HG03342 (cell line): ENCODE data around the gene GFI1.
"Not testable (repeated sequence)": the region's sequence is repeated elsewhere in the genome, so short reads cannot be mapped to it uniquely, and the experiment has no call there.

ENCODE experiments used
- ATAC-seq: cut with Tn5 transposase; IDR thresholded peaks from one replicate; pipeline ENCODE4 v1.9.1; 2021; ENCODE audit warnings: mild to moderate bottlenecking, moderate library complexity; ENCODE audit not compliant: unreplicated experiment

GFI1 gene

GRCh38 chr1:92486251-92487077 lies at the start of gene GFI1:
Gene GFI1, minus strand, starts transcription at chr1:92486925. Its CDS starts 3,438 bp downstream, at chr1:92483487.
- ATAC-seq: peak; percentile 26

- not testable (repeated sequence) for ATAC-seq
Observed at GRCh38 chr1:92532371-92532770, 45.6 kb upstream of the GFI1 start.

DNA sequence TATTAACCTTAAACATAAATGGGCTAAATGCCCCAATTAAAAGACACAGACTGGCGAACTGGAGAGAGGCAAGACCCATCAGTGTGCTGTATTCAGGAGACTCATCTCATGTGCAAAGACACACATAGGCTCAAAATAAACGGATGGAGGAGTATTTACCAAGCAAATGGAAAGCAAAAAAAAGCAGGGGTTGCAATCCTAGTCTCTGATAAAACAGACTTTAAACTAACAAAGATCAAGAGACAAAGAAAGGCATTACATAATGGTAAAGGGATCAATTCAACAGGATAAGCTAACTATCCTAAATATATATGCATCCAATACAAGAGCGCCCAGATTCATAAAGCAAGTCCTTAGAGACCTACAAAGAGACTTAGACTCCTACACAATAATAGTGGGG lies 45.2 kb upstream of the GFI1 start:
- not testable (repeated sequence) for ATAC-seq

- ATAC-seq: no peak
Observed at GRCh38 chr1:92527670-92528069, 40.9 kb upstream of the GFI1 start.

DNA sequence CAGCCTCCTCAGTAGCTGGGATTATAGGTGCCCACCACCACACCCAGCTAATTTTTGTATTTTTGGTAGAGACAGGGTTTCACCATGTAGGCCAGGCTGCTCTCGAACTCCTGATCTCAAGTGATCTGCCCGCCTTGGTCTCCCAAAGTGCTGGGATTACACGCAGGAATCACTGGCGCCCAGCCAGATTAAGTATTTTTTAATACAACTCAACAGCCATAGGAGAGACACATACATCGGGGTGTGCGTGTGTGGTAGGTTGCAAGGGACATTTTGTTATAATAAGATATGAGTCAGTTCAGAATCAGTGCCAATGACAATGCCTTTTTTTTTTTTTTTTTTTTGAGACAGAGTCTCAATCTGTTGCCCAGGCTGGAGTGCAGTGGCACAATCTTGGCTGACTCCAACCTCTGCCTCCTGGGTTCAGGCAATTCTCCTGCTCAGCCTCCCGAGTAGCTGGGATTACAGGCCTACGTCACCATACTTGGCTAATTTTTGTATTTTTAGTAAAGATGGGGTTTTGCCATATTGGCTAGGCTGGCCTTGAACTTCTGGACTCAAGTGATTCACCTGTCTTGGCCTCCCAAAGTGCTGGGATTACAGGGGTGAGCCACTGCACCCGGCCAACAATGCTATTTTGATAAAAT lies 38.3 kb upstream of the GFI1 start:
- ATAC-seq: not testable (repeated sequence)

DNA sequence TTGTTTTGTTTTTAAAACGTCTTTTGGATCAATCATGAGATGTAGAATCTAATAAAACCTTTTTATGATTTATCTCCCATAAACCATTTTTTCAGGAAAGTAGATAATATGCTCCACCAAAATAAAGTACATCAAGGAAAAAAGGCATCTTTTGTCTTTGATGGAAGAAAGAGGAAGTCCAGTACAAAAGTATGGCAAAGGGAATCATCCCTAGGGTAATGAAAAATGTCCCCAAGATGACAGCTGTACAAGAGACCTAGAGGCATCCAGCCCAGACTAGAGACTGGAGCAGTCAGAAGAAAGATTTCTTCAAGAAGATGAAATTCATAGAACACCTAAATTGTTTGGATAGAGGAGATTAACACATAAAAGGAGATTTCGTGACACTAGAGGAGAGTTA lies 32.3 kb upstream of the GFI1 start:
- no peak for ATAC-seq

DNA sequence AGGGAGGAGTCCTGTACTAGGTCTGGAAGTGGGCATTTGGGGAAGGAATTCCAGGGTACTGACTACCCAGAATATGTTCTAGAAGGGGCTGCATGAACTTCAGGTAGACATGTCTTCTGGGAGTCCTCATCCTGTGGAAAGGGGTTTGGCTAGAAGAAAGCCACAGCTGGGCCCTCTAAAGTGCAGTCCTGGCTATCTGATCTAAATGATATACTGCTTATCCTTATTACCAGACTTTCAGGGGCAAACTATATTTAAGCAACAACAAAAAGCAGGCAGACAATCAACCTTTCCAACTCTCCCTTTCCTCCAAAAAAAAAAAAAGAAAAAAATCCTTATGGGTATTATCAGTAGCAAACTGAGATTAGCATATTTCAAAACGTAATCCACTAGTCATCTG lies 29.8 kb upstream of the GFI1 start:
- no peak for ATAC-seq

DNA sequence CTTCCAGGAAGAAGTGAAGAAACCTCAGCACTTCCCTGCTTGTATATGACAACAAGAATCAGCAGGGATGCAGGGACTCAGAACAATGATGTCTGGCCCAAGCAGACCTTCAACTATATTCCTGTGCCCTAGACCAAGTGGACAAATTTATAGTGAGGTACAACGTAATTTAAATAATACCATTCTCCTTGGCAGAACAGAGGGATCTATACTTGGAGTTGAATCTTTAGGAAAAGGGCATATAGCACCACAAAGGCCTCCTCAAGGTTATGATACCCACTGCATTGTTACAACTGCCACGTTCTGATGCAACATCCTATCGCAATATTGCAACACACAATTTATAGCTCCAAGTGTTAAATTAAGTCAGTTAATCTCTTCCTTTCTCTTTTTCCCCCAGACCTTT lies 29.1 kb upstream of the GFI1 start:
- ATAC-seq: no peak

GRCh38 chr1:92511541-92511940 lies 24.8 kb upstream of the GFI1 start:
- ATAC-seq: peak; percentile 70

- ATAC-seq: no peak
Observed at GRCh38 chr1:92509619-92510018, 22.9 kb upstream of the GFI1 start.

GRCh38 chr1:92505015-92505692 lies 18.4 kb upstream of the GFI1 start:
- no peak for ATAC-seq

GRCh38 chr1:92504291-92505014 lies 17.7 kb upstream of the GFI1 start:
- no peak for ATAC-seq

DNA sequence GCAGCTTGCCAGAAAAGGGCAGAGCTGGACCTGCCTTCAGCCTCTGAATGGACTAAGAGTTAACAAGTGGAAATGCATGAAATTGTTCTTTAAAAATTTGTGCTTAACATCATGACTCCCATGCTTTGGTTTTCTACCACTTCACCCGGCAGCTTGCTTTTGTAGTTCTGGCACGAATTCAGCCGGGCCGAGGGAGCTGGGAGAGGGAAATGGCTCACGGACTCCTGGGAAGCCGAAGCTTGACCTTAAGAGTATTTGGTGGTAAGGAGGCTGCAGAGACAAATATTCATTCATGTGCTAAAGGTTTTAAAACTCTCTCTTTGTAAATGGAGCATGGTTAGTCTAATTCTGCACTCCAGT lies 17.2 kb upstream of the GFI1 start:
- no peak for ATAC-seq

- no peak for ATAC-seq
Observed at GRCh38 chr1:92503043-92503925, 16.6 kb upstream of the GFI1 start.

DNA sequence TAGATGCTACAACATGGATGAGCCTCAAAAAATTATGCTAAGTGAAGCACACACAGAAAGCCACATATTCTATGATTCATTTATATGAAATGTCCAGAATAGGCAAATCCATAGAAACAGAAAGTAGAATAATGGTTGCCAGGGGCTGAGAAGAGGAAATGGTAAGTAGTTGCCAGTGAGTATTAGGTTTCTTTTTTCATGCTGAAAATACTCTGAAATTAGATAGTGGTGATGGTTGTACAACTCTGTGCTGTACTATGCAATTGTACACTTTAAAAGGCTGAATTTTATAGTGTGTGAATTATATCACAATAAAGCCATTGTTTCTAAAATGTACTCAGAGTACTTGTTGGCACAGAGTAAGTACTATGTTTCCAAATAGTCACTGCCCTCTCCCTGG lies 15.5 kb upstream of the GFI1 start:
- peak; percentile 62 for ATAC-seq

- no peak for ATAC-seq
Observed at GRCh38 chr1:92500552-92500951, 13.8 kb upstream of the GFI1 start.

- no peak for ATAC-seq
Observed at GRCh38 chr1:92495392-92496063, 8.8 kb upstream of the GFI1 start.

- no peak for ATAC-seq
Observed at GRCh38 chr1:92494485-92495141, 7.9 kb upstream of the GFI1 start.

DNA sequence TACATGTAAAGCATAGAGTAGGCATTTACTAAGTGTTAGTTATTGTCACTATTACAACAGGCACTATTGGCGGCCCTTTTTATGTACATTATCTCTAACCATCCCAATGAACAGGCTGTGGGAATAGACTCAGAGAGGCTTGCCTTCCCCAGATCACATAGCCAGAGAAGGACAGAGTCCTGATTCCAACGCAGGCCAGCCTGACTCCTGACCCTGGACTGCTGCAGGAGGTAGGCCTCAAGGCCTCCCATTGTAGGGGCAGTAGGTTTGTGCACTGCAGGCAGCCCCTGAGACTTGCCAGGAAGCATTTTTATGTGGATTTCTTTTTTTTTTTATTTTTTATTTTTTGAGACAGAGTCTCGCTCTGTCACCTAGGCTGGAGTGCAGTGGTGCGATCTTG lies 6.4 kb upstream of the GFI1 start:
- ATAC-seq: no peak
